Measurements from ENCODE around the gene CTAG1A. TPM values are rescaled to one million over a fixed set of nuclear protein-coding genes. Genes with fewer than 3 reads are reported as not detected.

The CTAG1A gene
- total RNA-seq, 2 donors from 2014 or later = not detected

DNA sequence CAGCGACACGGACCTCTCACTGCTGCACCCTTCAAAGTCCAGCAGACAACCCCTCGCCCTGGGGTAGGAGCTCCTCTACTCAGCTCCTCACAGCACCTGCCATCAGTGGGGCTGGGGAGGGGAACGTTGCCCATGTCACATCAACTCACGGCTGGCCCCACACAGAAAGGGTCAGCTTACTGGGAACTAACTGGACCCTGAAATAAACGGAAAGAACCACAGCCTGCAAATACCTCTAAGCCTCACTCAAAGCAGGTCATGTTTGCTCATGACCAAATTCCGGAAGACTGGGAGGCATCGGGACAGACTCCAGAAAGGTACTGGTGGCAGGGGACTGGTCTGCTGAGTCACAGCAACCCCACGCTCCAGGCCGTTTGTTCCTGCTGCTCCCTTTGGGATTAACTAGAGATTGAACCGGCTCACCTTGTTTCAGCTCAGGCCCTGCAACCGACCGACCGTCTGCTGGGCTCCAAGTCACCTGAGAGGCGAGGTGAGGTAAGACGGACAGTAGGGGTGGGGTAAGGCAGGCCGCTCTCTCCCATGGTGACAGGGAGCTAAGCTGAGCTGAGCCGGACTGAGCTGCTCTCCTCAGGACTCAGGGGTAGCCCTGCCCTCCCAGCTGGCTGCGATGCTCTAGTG is 43.9 kb upstream of the CTAG1A start:
- Mint-ChIP-seq H3K27me3 (ENCODE audit: insufficient read depth) (no peaks in the 10 kb centered on the region), H3K36me3 (ENCODE audit: low read depth) (peaks cover 25% of the 10 kb centered on the region), H3K4me3 (no peak overlapping the region), H3K9me3 (peaks cover 54% of the 10 kb centered on the region), H3K27ac (no peak overlapping the region), H3K4me1 (peaks cover 1% of the 10 kb centered on the region)
- Histone ChIP-seq H3K9me3 (ENCODE audit: control insufficient read depth, low read length) (no peaks in the 10 kb centered on the region), H3K9ac (ENCODE audit: extremely low read depth, low read length, poor library complexity, severe bottlenecking) (no peak overlapping the region), H3K4me1 (ENCODE audit: control insufficient read depth, insufficient read depth, low read length) (no peaks in the 10 kb centered on the region), H3K4me3 (ENCODE audit: low read length) (no peak overlapping the region), H3K27ac (ENCODE audit: low read depth, low read length) (no peak overlapping the region), H3K27me3 (ENCODE audit: control insufficient read depth, insufficient read depth, low read length, poor library complexity, severe bottlenecking) (no peaks in the 10 kb centered on the region), H3K36me3 (ENCODE audit: control insufficient read depth, insufficient read depth, low read length) (peaks cover 13% of the 10 kb centered on the region)
- TF ChIP-seq, protein P1, sequence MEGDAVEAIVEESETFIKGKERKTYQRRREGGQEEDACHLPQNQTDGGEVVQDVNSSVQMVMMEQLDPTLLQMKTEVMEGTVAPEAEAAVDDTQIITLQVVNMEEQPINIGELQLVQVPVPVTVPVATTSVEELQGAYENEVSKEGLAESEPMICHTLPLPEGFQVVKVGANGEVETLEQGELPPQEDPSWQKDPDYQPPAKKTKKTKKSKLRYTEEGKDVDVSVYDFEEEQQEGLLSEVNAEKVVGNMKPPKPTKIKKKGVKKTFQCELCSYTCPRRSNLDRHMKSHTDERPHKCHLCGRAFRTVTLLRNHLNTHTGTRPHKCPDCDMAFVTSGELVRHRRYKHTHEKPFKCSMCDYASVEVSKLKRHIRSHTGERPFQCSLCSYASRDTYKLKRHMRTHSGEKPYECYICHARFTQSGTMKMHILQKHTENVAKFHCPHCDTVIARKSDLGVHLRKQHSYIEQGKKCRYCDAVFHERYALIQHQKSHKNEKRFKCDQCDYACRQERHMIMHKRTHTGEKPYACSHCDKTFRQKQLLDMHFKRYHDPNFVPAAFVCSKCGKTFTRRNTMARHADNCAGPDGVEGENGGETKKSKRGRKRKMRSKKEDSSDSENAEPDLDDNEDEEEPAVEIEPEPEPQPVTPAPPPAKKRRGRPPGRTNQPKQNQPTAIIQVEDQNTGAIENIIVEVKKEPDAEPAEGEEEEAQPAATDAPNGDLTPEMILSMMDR (conservative IDR thresholded peaks at IDR 0.05) = no peak
- 96 to 100% methylated on average over 3 to 19 of the region's 19 CpGs for WGBS, 2 experiments (ENCODE audit: insufficient coverage in 1 of 2, insufficient read length in 1 of 2)
- no peak for DNase-seq

DNA sequence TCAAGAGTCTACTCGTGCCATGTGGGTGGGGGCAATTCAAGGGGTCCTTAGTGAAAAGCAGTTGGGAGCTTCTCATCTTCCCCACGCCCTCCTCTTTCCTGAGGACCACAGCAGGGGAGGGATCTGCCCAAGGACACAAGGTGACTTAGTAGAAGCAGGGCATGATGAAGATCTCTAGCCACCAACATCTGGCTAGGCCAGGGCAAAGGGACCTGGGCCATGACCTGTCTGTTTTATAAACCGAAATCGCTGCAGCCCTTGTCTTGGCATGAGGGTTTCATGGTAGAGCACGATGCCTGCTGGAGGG is 43.4 kb upstream of the CTAG1A start:
- H3K27ac ChIP-seq (ENCODE audit: low read depth, low read length) = no peak overlapping the region

DNA sequence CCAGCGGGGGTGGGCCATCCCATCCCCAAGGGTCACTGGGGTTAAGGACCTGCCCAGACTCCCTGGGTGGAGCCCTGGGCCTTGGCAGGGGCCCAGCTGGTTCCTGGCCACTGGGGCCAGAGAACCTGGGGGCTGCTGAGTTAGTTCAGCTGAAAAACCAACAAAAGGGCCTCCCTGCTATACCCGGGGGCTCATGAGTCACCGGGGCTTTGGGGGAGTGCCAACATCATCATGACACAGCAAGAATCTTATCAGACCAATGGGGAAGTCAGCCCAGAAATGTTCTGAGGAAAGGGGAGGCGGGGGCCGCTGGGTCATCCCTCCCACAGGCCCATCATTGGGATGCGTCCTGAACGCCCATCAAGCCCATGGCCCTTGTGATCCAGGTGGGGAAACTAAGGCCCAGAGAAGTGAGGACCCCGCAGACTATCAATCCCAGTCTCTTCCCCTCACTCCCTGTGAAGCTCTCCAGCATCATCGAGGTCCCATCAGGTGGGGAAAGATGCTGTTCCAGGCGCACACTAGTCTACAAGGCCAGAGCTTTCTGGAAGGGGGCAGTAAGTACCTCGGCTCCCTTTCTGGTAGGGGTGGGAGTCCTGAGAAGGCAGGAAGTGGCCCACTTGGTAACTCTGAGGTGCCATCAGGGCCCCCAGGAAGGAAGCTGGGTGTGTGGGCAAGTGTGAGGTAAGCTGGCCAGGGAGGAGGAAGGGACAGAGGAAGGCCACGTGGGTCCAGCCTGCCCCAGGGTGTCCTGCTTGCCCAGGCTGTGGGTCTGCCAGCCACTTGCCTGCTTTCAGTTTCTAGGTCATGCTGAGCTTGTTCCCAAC is 42.8 kb upstream of the CTAG1A start:
- peaks cover 4% of the 10 kb centered on the region for H3K4me1 Mint-ChIP-seq
- TF ChIP-seq, protein P1 (conservative IDR thresholded peaks at IDR 0.05) = no peak
- H3K4me3 Mint-ChIP-seq = no peak overlapping the region
- WGBS, 2 experiments (ENCODE audit: insufficient coverage in 1 of 2, insufficient read length in 1 of 2) = 92 to 100% methylated on average over 1 to 12 of the region's 12 CpGs
- peak overlapping the region; percentile 17 for H3K27ac Mint-ChIP-seq
- Histone ChIP-seq H3K36me3 (ENCODE audit: control insufficient read depth, insufficient read depth, low read length) (peaks cover 13% of the 10 kb centered on the region), H3K27ac (ENCODE audit: low read depth, low read length) (no peak overlapping the region), H3K4me3 (ENCODE audit: low read length) (no peak overlapping the region), H3K9ac (ENCODE audit: extremely low read depth, low read length, poor library complexity, severe bottlenecking) (no peak overlapping the region), H3K4me1 (ENCODE audit: control insufficient read depth, insufficient read depth, low read length) (no peaks in the 10 kb centered on the region), H3K27me3 (ENCODE audit: control insufficient read depth, insufficient read depth, low read length, poor library complexity, severe bottlenecking) (no peaks in the 10 kb centered on the region), H3K9me3 (ENCODE audit: control insufficient read depth, low read length) (no peaks in the 10 kb centered on the region)
- H3K9me3 Mint-ChIP-seq = peaks cover 55% of the 10 kb centered on the region
- no peak for DNase-seq
- no peaks in the 10 kb centered on the region for H3K27me3 Mint-ChIP-seq (ENCODE audit: insufficient read depth)
- peaks cover 25% of the 10 kb centered on the region for H3K36me3 Mint-ChIP-seq (ENCODE audit: low read depth)

More for the DNA sequence above, 43.4 kb upstream of the CTAG1A start:
- Histone ChIP-seq H3K36me3 (ENCODE audit: control insufficient read depth, insufficient read depth, low read length) (peaks cover 13% of the 10 kb centered on the region), H3K4me1 (ENCODE audit: control insufficient read depth, insufficient read depth, low read length) (no peaks in the 10 kb centered on the region), H3K9ac (ENCODE audit: extremely low read depth, low read length, poor library complexity, severe bottlenecking) (no peak overlapping the region), H3K4me3 (ENCODE audit: low read length) (no peak overlapping the region), H3K27me3 (ENCODE audit: control insufficient read depth, insufficient read depth, low read length, poor library complexity, severe bottlenecking) (no peaks in the 10 kb centered on the region), H3K9me3 (ENCODE audit: control insufficient read depth, low read length) (no peaks in the 10 kb centered on the region)
- 86 to 88% methylated on average over 3 to 5 of the region's 5 CpGs for WGBS, 2 experiments (ENCODE audit: insufficient coverage in 1 of 2, insufficient read length in 1 of 2)
- Mint-ChIP-seq H3K27me3 (ENCODE audit: insufficient read depth) (no peaks in the 10 kb centered on the region), H3K27ac (no peak overlapping the region), H3K9me3 (peaks cover 55% of the 10 kb centered on the region), H3K4me3 (no peak overlapping the region), H3K4me1 (peaks cover 4% of the 10 kb centered on the region), H3K36me3 (ENCODE audit: low read depth) (peaks cover 25% of the 10 kb centered on the region)
- DNase-seq = no peak
- TF ChIP-seq, protein P1 (conservative IDR thresholded peaks at IDR 0.05) = no peak
